K562 (cell line): Measurements from ENCODE around the gene CRYAA. TPM values are rescaled to one million over a fixed set of nuclear protein-coding genes. Genes with fewer than 3 reads are reported as not detected.

Experiments used
- ATAC-seq: fragments of 200-7000 bp; cut with Tn5 transposase; 3 replicates; pipeline ENCODE4 v1.9.1; 2020; ENCODE audit warnings: moderate library complexity
- BruUV-seq: library from RNA; stranded (reverse); fragments of 400-500 nt; replicated peaks from 2 replicates; lab custom pipeline; 2021; lab: Mats Ljungman, UMichigan
- CTCF ChIA-PET: fragments of 300-600 bp; formaldehyde crosslinking; extraction: SDS; loops from one replicate; lab custom pipeline; 2021; ENCODE audit warnings: low intra/inter-chr PET ratio; lab: Yijun Ruan, JAX
- POLR2A ChIA-PET: fragments of 300-600, 350-650 bp; sonication (Branson Sonifier 250); formaldehyde crosslinking; extraction: SDS; loops from one replicate; lab custom pipeline; 2021; ENCODE audit warnings: antibody characterized with exemption, inconsistent platforms; lab: Yijun Ruan, JAX
- DNase-seq, 4 experiments: peaks; one replicate each; pipeline versions ENCODE4 v3.0.0 to v3.0.0-alpha.2; 2011 to 2018; ENCODE audit warnings: low spot score in 3 of 4, mixed read lengths in 3 of 4; ENCODE audit errors: extremely low read depth in 1 of 4
- FAIRE-seq: peaks from 2 replicates; lab custom pipeline; 2011; peaks lifted over from hg19 to GRCh38; lab: Jason Lieb, UNC
- H2AFZ ChIP-seq: 2 replicates; pipeline ENCODE4 v1.6.0; 2011; ENCODE audit warnings: low read depth, low read length, control low read depth, inconsistent platforms
- H3K27ac ChIP-seq: fragments of 200-600 bp; 3 replicates; pipeline ENCODE4 v1.8.0; 2011; ENCODE audit warnings: low read depth, mild to moderate bottlenecking, control low read depth, inconsistent platforms, low read length, moderate library complexity, mixed read lengths; ENCODE audit errors: extremely low read depth
- H3K27me3 ChIP-seq, 2 experiments: fragments of 300-600 bp in 1 of 2; 2 replicates in 1 of 2; 3 replicates in 1 of 2; pipeline versions ENCODE4 v1.6.0 to v1.8.0; 2011; ENCODE audit warnings: inconsistent platforms in 2 of 2, low read length in 2 of 2, mild to moderate bottlenecking in 1 of 2, mixed read lengths in 1 of 2, moderate library complexity in 1 of 2; ENCODE audit not compliant: control insufficient read depth in 2 of 2, insufficient read depth in 2 of 2
- H3K36me3 ChIP-seq: fragments of 300-600 bp; 3 replicates; pipeline ENCODE4 v1.8.0; 2011; ENCODE audit warnings: mild to moderate bottlenecking, low read length, inconsistent platforms; ENCODE audit not compliant: control insufficient read depth, insufficient read depth
- H3K4me1 ChIP-seq, 2 experiments: fragments of 200-600 bp in 1 of 2; replicated peaks in 1 of 2; 2 replicates in 1 of 2; 3 replicates in 1 of 2; pipeline versions ENCODE4 v1.5.1 to v1.8.0; 2011; ENCODE audit warnings: inconsistent platforms in 2 of 2, low read length in 2 of 2, mild to moderate bottlenecking in 1 of 2, mixed read lengths in 1 of 2, moderate library complexity in 1 of 2; ENCODE audit not compliant: control insufficient read depth in 2 of 2, insufficient read depth in 2 of 2
- H3K4me2 ChIP-seq: 2 replicates; pipeline ENCODE4 v1.6.1; 2011; ENCODE audit warnings: low read length, control low read depth, inconsistent platforms, mixed read lengths; ENCODE audit not compliant: insufficient read depth
- H3K4me3 ChIP-seq: fragments of 200-600 bp; sonication (generic), shearing (Covaris generic); 2 replicates; pipeline ENCODE4 v1.5.1; 2016; ENCODE audit warnings: control low read depth, inconsistent platforms
- H3K79me2 ChIP-seq: fragments of 200-600 bp; 3 replicates; pipeline ENCODE4 v1.8.0; 2011; ENCODE audit warnings: low read length, inconsistent platforms; ENCODE audit not compliant: control insufficient read depth, insufficient read depth
- H3K9ac ChIP-seq, 2 experiments: 2 replicates each; pipeline versions ENCODE4 v1.6.0 to v1.6.1; 2011; ENCODE audit warnings: low read depth in 2 of 2, low read length in 2 of 2, control low read depth in 1 of 2, inconsistent platforms in 1 of 2, mild to moderate bottlenecking in 1 of 2, mixed read lengths in 1 of 2; ENCODE audit not compliant: insufficient read depth in 1 of 2
- H3K9me1 ChIP-seq: one replicate; pipeline ENCODE4 v1.6.0; 2011; ENCODE audit warnings: inconsistent platforms, mild to moderate bottlenecking, low read length, moderate library complexity; ENCODE audit not compliant: control insufficient read depth, insufficient read depth
- H3K9me3 ChIP-seq: replicated peaks from 2 replicates; pipeline ENCODE4 v1.5.1; 2011; ENCODE audit warnings: low read depth, low read length, inconsistent platforms; ENCODE audit not compliant: control insufficient read depth, insufficient read depth
- H4K20me1 ChIP-seq: replicated peaks from 2 replicates; pipeline ENCODE4 v1.6.1; 2011; ENCODE audit warnings: low read length, inconsistent platforms, mixed read lengths; ENCODE audit not compliant: control insufficient read depth, insufficient read depth
- CBX8 ChIP-seq: fragments of 200-600 bp; sonication (generic); IDR thresholded peaks from 2 replicates; pipeline ENCODE4 v1.6.1; 2012; ENCODE audit warnings: borderline replicate concordance, mixed run types, low read depth, mild to moderate bottlenecking, moderate library complexity, mixed read lengths, low read length, control low read depth, inconsistent platforms; ENCODE audit not compliant: poor library complexity, severe bottlenecking; ENCODE audit errors: extremely low read depth
- E2F6 ChIP-seq, 2 experiments: IDR thresholded peaks; 2 replicates each; pipeline ENCODE4 v1.6.1; 2011; ENCODE audit warnings: borderline replicate concordance in 1 of 2, control low read depth in 1 of 2, low read depth in 1 of 2, low read length in 1 of 2, mild to moderate bottlenecking in 1 of 2, mixed read lengths in 1 of 2, moderate library complexity in 1 of 2; ENCODE audit not compliant: insufficient read depth in 1 of 2, insufficient read length in 1 of 2, poor library complexity in 1 of 2, severe bottlenecking in 1 of 2; ENCODE audit errors: extremely low read depth in 1 of 2
- GMEB1 ChIP-seq: fragments of 250-450 bp; sonication (Bioruptor Pico); IDR thresholded peaks from 2 replicates; pipeline ENCODE4 v1.4.0; 2020; ENCODE audit warnings: mild to moderate bottlenecking
- KLF16 ChIP-seq: IDR thresholded peaks from 2 replicates; pipeline ENCODE4 v1.6.1; 2016; ENCODE audit warnings: antibody characterized with exemption
- MNT ChIP-seq, 2 experiments: fragments of 450-650 bp; conservative IDR thresholded peaks; 2 replicates each; pipeline ENCODE4 v1.6.1; 2017; ENCODE audit warnings: mild to moderate bottlenecking in 2 of 2, moderate library complexity in 2 of 2
- NR2F6 ChIP-seq: fragments of 450-650 bp; formaldehyde crosslinking; IDR thresholded peaks from 2 replicates; pipeline ENCODE4 v1.4.0; 2020; ENCODE audit warnings: mild to moderate bottlenecking
- RBFOX2 ChIP-seq: fragments of 200-400 bp; formaldehyde crosslinking; IDR thresholded peaks from 2 replicates; pipeline ENCODE4 v1.6.1; 2017; ENCODE audit warnings: low read depth, mild to moderate bottlenecking, low read length, moderate library complexity
- RBM34 ChIP-seq: fragments of 200-400 bp; formaldehyde crosslinking; IDR thresholded peaks from 2 replicates; pipeline ENCODE4 v1.6.1; 2018; ENCODE audit warnings: low read length, borderline replicate concordance; ENCODE audit not compliant: insufficient read depth
- TRIM25 ChIP-seq: fragments of 450-650 bp; IDR thresholded peaks from 2 replicates; pipeline ENCODE4 v1.7.0; 2016; ENCODE audit warnings: borderline replicate concordance
- ZNF696 ChIP-seq: fragments of 250-450 bp; sonication (Bioruptor Pico); conservative IDR thresholded peaks from 2 replicates; pipeline ENCODE4 v1.4.0; 2020; ENCODE audit warnings: mild to moderate bottlenecking, moderate library complexity
- ZNF778 ChIP-seq: fragments of 450-650 bp; formaldehyde crosslinking; IDR thresholded peaks from 2 replicates; pipeline ENCODE4 v1.4.0; 2020; ENCODE audit warnings: mild to moderate bottlenecking, moderate library complexity
- WGBS: fragments of 100-300 bp; shearing (Covaris generic); methylation state at CpG from one replicate; pipeline ENCODE4 v1.1.6; 2016; ENCODE audit warnings: low coverage, mixed read lengths; ENCODE audit not compliant: insufficient coverage; ENCODE audit errors: missing lambda C conversion rate; 5-methylcytosine and 5-hydroxymethylcytosine counted together
- in situ Hi-C: fragments of 300-500 bp; cut with MboI; formaldehyde crosslinking; loops from 4 replicates; pipeline ENCODE4 v1.15.0; 2018; ENCODE audit warnings: inconsistent platforms, mixed read lengths
- intact Hi-C: fragments of 100-400 bp; cut with micrococcal nuclease; formaldehyde crosslinking; loops from 2 replicates; pipeline ENCODE4 v1.14.2; 2022
- polyA plus RNA-seq, 8 experiments: library from polyadenylated mRNA; depleted of rRNA in 4 of 8; stranded (reverse) in 5 of 8; unstranded in 3 of 8; fragments of >200 nt; fragmentation: Nextera tagmentation in 2 of 8; fragmentation: Illumina TruSeq in 1 of 8; extraction: Ambion mirVana in 2 of 8; extraction: Trizol in 1 of 8; gene quantifications; 2 replicates each; pipeline versions ENCODE4 v1.2.1 to v1.2.3, GENCODE V29; 2011 to 2014; ENCODE audit warnings: inconsistent platforms in 1 of 8, missing spikeins in 1 of 8
- total RNA-seq, 7 experiments: library from RNA; depleted of rRNA in 6 of 7; stranded (reverse); fragments of >200 nt in 6 of 7; fragmentation: Illumina TruSeq in 2 of 7; extraction: Trizol in 2 of 7; gene quantifications; 2 replicates each; pipeline versions ENCODE4 v1.2.1 to v1.2.3, GENCODE V29; 2011 to 2021; ENCODE audit warnings: low replicate concordance in 1 of 7

The CRYAA gene
- total and polyA plus RNA-seq, 9 of the 15 experiments (the other 6 are each of a cell fraction or from before 2014, with no cell fraction given): not detected

GRCh38 chr21:43193651-43194302, 25.0 kb downstream of the CRYAA start (continued):
- TF ChIP-seq CBX8: no peak
- TF ChIP-seq NR2F6 (CRISPR knock-in tag): no peak
- TF ChIP-seq RBM34: no peak

GRCh38 chr21:43194303-43195120, 25.7 kb downstream of the CRYAA start:
- no peak overlapping the region for H3K4me2 ChIP-seq
- CTCF ChIA-PET: no interaction called here
- POLR2A ChIA-PET: no interaction called here
- H3K9me3 ChIP-seq: no peaks in the 10 kb centered on the region; the same call in 1 of the 2 replicates
- no peak overlapping the region for H3K27ac ChIP-seq
- peaks cover 0 to 11% of the 10 kb centered on the region in 2 experiments; a peak in 1 of 5 replicates for H3K4me1 ChIP-seq
- peaks cover 23 to 62% of the 10 kb centered on the region in 2 experiments for H3K27me3 ChIP-seq
- BruUV-seq: no TSS peak
- in situ Hi-C loops (no loop called here), intact Hi-C loops (no loop called here)
- WGBS: 1% methylated on average over 23 of the region's 23 CpGs
- no peak overlapping the region for H3K4me3 ChIP-seq
- peak overlapping the region in 1 of 2 experiments; percentile 29; a peak in 1 of 4 replicates for H3K9ac ChIP-seq
- H4K20me1 ChIP-seq: no peaks in the 10 kb centered on the region
- FAIRE-seq (no peak), DNase-seq (no peak), ATAC-seq (no peak)
- H3K36me3 ChIP-seq: no peaks in the 10 kb centered on the region
- no peak overlapping the region for H2AFZ ChIP-seq
- H3K9me1 ChIP-seq: no peaks in the 10 kb centered on the region
- no peaks in the 10 kb centered on the region for H3K79me2 ChIP-seq
- TF ChIP-seq GMEB1 (CRISPR knock-in tag) (no peak), ZNF778 (CRISPR knock-in tag) (no peak), RBFOX2 (no peak), TRIM25 (no peak), E2F6 (IDR thresholded peaks at IDR 0.05; ENCODE audit: borderline replicate concordance in 1 of 2, extremely low read depth in 1 of 2, insufficient read depth in 1 of 2, insufficient read length in 1 of 2, low read depth in 1 of 2, low read length in 1 of 2, poor library complexity in 1 of 2, severe bottlenecking in 1 of 2) (no peak), ZNF696 (no peak), MNT (conservative IDR thresholded peaks at IDR 0.05) (no peak), KLF16 (no peak)
